HG03159 (cell line): ENCODE results near the gene ADCY5.
"Not testable (repeated sequence)": the region's sequence is repeated elsewhere in the genome, so short reads cannot be mapped to it uniquely, and the experiment has no call there.

Experiments used
- ATAC-seq: cut with Tn5 transposase; IDR thresholded peaks from one replicate; pipeline ENCODE4 v1.9.1; 2021; ENCODE audit warnings: mild to moderate bottlenecking, moderate library complexity; ENCODE audit not compliant: unreplicated experiment

The ADCY5 gene

GRCh38 chr3:123448536-123449101, at the start of gene ADCY5:
Gene ADCY5 (minus strand): TSS chr3:123449090. CDS start chr3:123448545, 545 bp downstream.
- ATAC-seq: no peak

GRCh38 chr3:123493912-123494311, 45.0 kb upstream of the ADCY5 start:
- no peak for ATAC-seq

GRCh38 chr3:123491966-123492587, 43.2 kb upstream of the ADCY5 start:
- no peak for ATAC-seq

GRCh38 chr3:123489400-123490004, 40.6 kb upstream of the ADCY5 start:
- no peak for ATAC-seq

GRCh38 chr3:123488645-123489347, 39.9 kb upstream of the ADCY5 start:
- no peak for ATAC-seq

GRCh38 chr3:123487063-123487462, 38.2 kb upstream of the ADCY5 start:
- not testable (repeated sequence) for ATAC-seq

- ATAC-seq: no peak
These were observed 37.6 kb upstream of the ADCY5 start for GRCh38 chr3:123486460-123486859.

GRCh38 chr3:123485551-123485950, 36.7 kb upstream of the ADCY5 start:
- ATAC-seq: no peak

GRCh38 chr3:123483146-123483545, 34.3 kb upstream of the ADCY5 start:
- no peak for ATAC-seq

GRCh38 chr3:123481722-123482457, 33.0 kb upstream of the ADCY5 start:
- ATAC-seq: no peak

GRCh38 chr3:123481071-123481470, 32.2 kb upstream of the ADCY5 start:
- ATAC-seq: no peak

GRCh38 chr3:123480428-123480827, 31.5 kb upstream of the ADCY5 start:
- ATAC-seq: no peak

GRCh38 chr3:123479891-123480290, 31.0 kb upstream of the ADCY5 start:
- ATAC-seq: no peak

- ATAC-seq: no peak
These were observed 29.4 kb upstream of the ADCY5 start for GRCh38 chr3:123478314-123478713.

GRCh38 chr3:123476967-123477750, 28.3 kb upstream of the ADCY5 start:
- no peak for ATAC-seq

GRCh38 chr3:123475786-123476185, 26.9 kb upstream of the ADCY5 start:
- no peak for ATAC-seq

- no peak for ATAC-seq
These were observed 22.2 kb upstream of the ADCY5 start for GRCh38 chr3:123471106-123471505.

- ATAC-seq: no peak
These were observed 20.6 kb upstream of the ADCY5 start for GRCh38 chr3:123469323-123469995.

GRCh38 chr3:123467046-123467445, 18.2 kb upstream of the ADCY5 start:
- no peak for ATAC-seq

- no peak for ATAC-seq
These were observed 15.3 kb upstream of the ADCY5 start for GRCh38 chr3:123464211-123464610.
